Measurements from ENCODE around the gene AGAP1.

AGAP1 gene

GRCh38 chr2:235493775-235494715 lies at the start of gene AGAP1:
Gene AGAP1 (plus strand): TSS chr2:235494043.
- DNase-seq = peak; percentile 89

- DNase-seq = no peak
These were observed 49.7 kb upstream of the AGAP1 start for GRCh38 chr2:235444101-235444597.

DNA sequence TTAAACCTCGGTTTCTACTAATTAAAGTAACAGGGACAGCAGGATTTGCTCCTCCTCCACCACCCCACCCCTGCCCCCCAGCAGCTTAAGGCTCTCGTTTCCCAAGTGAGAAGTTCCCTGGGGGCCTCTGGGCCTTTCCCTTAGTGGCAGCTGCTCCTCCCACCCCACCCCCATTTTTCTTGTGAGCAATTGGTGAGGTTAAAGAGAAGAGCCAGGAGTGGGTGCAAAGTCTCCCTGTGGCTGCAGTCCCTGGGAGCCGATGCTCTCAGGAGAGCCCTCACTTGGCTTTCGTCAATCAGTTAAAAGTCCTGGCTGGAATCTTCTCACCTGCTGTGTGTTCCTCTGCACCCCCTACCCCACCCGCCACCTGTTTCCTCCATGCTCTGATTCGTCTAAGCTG lies 48.7 kb upstream of the AGAP1 start:
- DNase-seq = no peak

GRCh38 chr2:235446082-235446481 lies 47.8 kb upstream of the AGAP1 start:
- DNase-seq = no peak

GRCh38 chr2:235447210-235447609 lies 46.6 kb upstream of the AGAP1 start:
- DNase-seq = no peak

DNA sequence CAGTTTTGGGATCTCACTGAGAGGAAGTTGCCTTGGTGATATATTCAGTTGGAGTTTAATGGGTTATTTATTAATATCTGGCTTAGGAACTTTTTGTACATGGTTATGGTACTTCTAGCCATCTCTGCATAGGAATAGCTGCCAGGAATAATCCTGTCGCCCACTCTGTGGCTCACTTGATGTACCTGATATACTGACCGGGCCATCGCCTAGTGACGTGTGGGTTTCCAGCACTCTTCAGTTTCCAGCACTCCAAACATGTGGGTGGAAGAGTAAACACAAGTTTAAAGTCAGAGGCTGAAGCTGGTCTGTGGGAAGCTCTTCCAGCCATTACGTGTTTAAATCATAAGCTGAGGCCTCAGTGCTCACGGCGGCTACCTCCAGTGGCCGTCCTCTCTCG lies 44.3 kb upstream of the AGAP1 start:
- DNase-seq = no peak

DNA sequence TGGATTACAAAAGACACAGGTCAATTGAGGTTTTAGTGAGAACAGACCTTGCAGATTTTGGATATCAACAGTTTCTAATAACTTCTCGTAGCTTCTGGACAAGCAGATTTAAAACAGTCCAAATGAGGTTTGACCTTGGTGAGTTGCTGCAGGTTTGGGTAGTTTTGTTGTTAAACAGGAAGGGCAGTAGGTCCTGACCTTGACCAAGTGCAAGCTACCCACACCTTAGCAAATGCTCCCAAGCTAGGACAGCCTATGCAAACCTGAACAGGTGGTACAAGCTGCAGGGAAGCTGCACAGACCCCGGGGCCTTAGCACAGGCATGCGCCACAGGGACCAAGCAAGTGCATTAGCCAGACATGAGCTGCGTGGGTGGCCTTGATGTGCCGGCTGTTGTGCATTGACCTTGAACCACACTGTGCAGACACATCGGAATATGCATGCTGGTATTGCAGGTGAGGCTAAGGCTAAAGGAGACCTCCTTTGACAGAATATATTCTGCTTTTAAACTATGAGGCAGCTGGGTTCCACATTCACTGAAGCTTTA lies 40.2 kb upstream of the AGAP1 start:
- DNase-seq = no peak

DNA sequence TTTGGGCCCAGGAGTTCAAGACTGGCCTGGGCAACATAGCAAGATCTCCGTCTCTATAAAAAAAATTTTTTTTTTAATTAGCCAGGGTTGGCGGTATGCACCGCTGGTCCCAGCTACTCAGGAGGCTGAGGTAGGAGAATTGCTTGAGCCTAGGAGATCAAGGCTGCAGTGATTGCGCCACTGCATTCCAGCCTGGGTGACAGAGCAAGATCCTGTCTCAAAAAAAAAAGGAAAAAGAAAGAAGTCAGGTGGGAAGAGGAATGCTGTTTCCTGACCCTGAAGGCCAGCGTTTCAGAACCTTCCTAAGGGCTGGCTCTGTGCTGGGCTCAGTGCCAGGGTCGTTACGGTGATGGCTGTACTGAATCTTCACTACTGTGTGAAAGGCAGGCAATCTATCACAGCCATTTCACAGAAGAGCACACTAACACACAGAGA lies 35.0 kb upstream of the AGAP1 start:
- no peak for DNase-seq

- no peak for DNase-seq
These were observed 33.2 kb upstream of the AGAP1 start for GRCh38 chr2:235460548-235461047.

- DNase-seq = no peak
These were observed 32.0 kb upstream of the AGAP1 start for GRCh38 chr2:235461763-235462414.

- DNase-seq = no peak
These were observed 31.4 kb upstream of the AGAP1 start for GRCh38 chr2:235462415-235462790.

DNA sequence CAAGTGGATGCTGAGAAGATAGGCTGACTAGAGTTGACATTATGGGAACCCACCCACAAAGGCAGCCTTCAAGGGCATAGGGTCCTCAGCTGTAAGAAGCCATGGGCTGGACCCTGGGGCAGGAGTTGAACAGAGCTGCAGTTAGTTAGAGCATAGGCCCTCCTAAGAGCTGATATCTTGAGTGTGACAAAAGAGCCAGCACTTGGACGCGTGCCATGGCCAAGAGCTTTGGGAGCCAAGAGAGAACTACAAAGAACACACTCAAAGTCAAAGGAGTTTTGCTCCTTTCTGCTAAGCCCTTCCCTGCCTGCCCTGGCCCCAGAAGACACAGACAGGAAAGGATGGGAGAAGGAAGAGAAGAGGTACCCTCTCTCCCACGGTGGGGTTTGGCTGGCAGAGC lies 29.9 kb upstream of the AGAP1 start:
- peak in 1 of 2 donors; percentile 10 for DNase-seq

DNA sequence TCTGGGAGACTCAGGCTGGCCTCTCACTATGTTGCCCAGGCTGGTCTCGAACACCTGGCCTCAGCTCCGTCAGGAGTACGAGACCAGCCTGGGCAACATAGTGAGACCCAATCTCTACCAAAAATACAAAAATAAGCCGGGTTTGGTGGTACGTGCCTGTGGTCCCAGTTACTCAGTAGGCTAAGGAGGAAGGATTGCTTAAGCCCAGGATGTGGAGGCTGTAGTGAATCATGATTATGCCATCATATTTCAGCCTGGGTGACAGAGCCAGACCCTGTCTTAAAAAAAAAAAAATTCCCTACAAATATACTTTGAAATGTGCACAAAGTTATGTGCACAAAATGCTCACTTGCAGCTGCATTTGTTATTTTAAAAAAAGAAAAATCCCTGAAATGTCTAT lies 26.3 kb upstream of the AGAP1 start:
- no peak for DNase-seq

DNA sequence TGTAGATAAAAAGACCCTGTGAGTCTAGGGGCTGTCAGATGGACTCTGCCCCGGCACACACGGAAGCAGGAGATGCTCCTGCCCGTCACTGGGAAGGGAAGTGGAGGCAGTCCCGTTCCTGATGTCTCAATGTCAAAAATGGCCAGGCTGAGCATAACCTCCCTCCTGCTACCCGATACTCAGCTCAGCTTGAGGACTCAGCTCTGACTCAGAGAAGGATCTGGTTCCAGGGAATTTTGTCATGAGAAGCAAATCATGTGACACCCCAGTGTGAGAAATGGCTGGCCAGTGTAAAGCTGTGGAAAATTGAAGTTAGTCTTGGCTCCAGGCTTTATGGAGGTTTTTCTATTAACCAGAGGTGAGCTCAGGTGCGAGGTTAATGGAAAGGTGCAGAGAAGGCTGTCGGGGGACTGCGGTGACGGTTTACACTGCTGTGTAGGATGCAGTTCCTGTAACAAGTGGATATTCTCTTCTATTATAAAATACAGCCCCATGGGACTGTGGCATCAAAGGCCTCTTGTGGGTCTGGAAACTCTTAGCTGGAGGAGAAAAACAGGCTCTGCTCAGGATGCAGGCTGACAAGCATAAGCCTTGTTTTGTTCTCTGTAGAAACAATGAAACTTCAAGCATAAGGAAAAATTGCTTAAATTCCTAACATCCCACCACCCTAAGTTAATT lies 24.7 kb upstream of the AGAP1 start:
- peak; percentile 14 to 57 for DNase-seq

- no peak for DNase-seq
These were observed 22.6 kb upstream of the AGAP1 start for GRCh38 chr2:235471186-235471747.

DNA sequence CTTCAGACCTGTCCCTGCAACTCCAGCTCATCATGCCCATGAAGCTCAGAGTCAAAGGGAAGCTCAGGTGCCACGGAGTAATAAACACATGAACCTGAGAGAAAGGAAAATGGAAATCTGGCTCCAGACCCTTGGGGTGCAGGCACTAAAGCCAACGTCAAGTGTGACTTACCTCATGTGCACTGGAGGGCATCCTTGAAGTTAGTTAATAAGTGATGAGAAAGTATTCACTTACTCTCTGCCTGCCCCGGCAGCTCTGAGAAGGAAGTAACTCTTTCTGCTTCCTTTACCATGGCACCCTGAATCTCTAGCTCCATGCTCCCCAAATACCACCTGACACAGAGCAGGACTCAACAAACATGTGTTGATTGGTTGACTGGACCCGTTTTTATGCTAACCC lies 21.4 kb upstream of the AGAP1 start:
- DNase-seq = no peak

DNA sequence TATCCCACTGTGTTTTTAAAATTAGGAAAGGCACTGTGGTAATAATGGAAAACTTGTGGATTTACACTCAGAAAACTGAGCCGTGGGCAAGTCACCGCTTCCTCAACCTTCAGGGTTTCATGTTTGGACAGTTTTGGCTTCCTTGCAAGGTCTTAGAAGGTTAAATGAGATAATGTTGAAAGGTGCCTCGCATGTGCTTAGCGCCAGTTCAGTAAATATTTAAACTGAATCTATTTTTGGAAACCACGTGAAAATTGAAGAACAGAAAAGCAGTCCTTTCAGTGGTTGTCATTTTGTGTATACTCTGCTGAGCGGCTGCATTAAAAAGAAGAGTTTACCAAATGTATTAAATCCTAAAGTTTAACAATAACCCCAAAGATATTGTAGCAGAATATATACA lies 15.2 kb upstream of the AGAP1 start:
- DNase-seq = no peak

DNA sequence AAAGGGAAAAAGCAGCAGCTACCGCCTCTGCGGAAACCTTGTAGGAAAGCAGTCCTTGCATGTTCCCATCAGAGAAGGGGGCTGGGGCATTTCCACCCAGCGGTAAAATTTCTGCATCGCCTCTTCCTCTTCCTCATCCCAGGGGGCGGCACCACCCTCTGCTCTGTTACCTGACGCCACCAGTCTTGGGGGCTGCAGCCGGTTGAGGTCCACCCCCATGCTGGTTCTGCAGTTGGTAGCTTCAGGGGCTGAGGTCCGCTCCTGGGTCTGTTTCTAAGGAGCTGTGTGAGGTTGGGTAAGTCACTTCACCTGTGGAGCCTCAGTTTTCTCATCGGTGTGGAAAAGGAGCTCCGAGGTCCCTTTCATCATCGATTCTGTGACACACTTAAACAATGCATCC lies 14.2 kb upstream of the AGAP1 start:
- no peak for DNase-seq

DNA sequence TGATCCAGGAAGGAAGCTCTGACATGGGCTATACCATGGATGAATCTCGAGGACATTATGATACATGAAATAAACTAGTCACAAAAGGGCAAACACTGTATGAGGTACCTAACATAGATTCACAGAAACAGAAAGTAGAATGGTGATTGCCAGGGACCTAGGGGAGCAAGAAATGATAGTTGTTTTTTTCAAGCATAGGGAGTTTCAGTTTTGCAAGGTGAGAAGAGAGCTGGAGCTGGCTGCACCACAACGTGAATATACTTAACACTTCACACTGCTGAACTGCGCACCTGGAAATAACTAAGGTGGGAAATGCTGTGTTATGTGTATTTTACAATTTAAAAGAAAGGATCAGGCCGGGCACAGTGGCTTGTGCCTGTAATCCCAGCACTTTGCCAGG lies 13.2 kb upstream of the AGAP1 start:
- DNase-seq = no peak

DNA sequence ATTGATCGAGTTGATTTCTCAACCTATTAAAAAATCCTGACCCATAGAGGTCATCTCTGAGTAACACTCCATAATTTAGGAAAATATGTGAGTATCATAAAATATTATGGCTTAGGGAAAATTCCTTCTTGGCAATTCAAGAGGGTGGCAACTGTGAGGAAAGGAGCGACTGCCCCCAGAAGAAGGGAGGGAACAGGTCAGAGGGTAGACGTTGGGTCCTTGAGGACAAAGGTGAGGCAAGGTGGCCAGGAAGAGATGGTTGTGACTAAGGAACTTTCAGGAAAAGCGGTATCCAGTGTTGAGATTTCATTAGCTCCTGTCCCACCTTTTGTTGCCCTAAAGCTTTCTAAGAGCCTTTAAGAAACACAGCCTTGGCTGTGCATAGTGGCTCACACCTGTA lies 10.5 kb upstream of the AGAP1 start:
- no peak for DNase-seq

DNA sequence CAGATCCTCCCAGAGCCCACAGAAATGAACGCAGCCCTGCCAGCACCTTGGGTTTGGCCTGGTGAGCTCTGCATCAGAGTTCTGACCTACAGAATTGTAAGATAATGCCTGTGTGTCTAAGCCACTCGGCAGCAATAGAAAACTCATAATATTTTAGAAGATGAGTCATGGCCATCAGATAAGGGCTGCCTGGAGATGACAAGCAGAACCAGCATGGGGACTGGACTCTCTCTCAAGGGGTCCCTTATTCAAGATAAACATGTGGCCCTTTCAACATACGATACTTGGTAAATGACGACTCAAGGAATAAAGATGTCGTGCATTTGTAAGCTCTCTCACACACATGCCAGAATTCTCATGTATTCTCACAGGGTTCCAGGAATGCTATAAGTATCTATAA lies 8.5 kb upstream of the AGAP1 start:
- no peak for DNase-seq

- DNase-seq = no peak
These were observed 7.1 kb upstream of the AGAP1 start for GRCh38 chr2:235486729-235487128.

- DNase-seq = no peak
These were observed 3.9 kb upstream of the AGAP1 start for GRCh38 chr2:235489897-235490296.
